OCI-LY3 (cell line): ENCODE results near the gene SRSF4.
"Not testable (repeated sequence)": the region's sequence is repeated elsewhere in the genome, so short reads cannot be mapped to it uniquely, and the experiment has no call there.

ENCODE experiments used
- H2AFZ ChIP-seq: fragments of 200-600, 300-600 bp; shearing (Covaris generic); 2 replicates; pipeline ENCODE4 v1.6.0; 2014; ENCODE audit warnings: antibody characterized with exemption, low read depth, low read length
- H3K27ac ChIP-seq: fragments of 200-600, 300-600 bp; sonication (generic); 2 replicates; pipeline ENCODE4 v1.5.1; 2014; ENCODE audit warnings: mild to moderate bottlenecking, low read length, moderate library complexity, mixed read lengths
- H3K27me3 ChIP-seq: fragments of 200-600, 300-600 bp; sonication (generic); 2 replicates; pipeline ENCODE4 v1.6.1; 2014; ENCODE audit warnings: low read depth, low read length, mixed read lengths
- H3K36me3 ChIP-seq: fragments of 200-600, 300-600 bp; sonication (generic); replicated peaks from 2 replicates; pipeline ENCODE3; 2014; ENCODE audit warnings: low read depth, low read length, mixed read lengths
- H3K4me1 ChIP-seq: fragments of 300-600, 200-600 bp; sonication (generic); 2 replicates; pipeline ENCODE4 v1.6.1; 2014; ENCODE audit warnings: low read length, mixed read lengths
- H3K4me2 ChIP-seq: fragments of 200-600, 300-600 bp; sonication (generic); 2 replicates; pipeline ENCODE4 v1.6.1; 2014; ENCODE audit warnings: low read length, mixed read lengths
- H3K4me3 ChIP-seq: fragments of 300-600, 200-600 bp; sonication (generic); 2 replicates; pipeline ENCODE4 v1.5.1; 2014; ENCODE audit warnings: antibody characterized with exemption, mild to moderate bottlenecking, low read length, moderate library complexity
- H3K79me2 ChIP-seq: fragments of 300-600, 200-600 bp; shearing (Covaris generic); 2 replicates; pipeline ENCODE4 v1.6.1; 2014; ENCODE audit warnings: mild to moderate bottlenecking, low read length, mixed read lengths
- H3K9ac ChIP-seq: fragments of 300-600, 200-600 bp; shearing (Covaris generic); 2 replicates; pipeline ENCODE4 v1.6.0; 2014; ENCODE audit warnings: mild to moderate bottlenecking, low read length, moderate library complexity
- H3K9me3 ChIP-seq: fragments of 200-600, 300-600 bp; shearing (Covaris generic); 2 replicates; pipeline ENCODE4 v1.6.1; 2014; ENCODE audit warnings: low read length, mixed read lengths; ENCODE audit not compliant: insufficient read depth
- H4K20me1 ChIP-seq: fragments of 200-600, 300-600 bp; sonication (generic); 2 replicates; pipeline ENCODE4 v1.6.1; 2016; ENCODE audit warnings: low read length, mixed read lengths; ENCODE audit not compliant: insufficient read depth
- CTCF ChIP-seq: fragments of 200-600, 300-600 bp; sonication (generic); IDR thresholded peaks from 2 replicates; pipeline ENCODE4 v1.5.1; 2014; ENCODE audit warnings: antibody characterized with exemption, low read length, low read depth
- EZH2phosphoT487 ChIP-seq: fragments of 200-600 bp; shearing (Covaris generic); IDR thresholded peaks from 2 replicates; pipeline ENCODE4 v1.6.1; 2018; ENCODE audit warnings: antibody characterized with exemption, mixed run types, low read depth

Gene SRSF4

DNA sequence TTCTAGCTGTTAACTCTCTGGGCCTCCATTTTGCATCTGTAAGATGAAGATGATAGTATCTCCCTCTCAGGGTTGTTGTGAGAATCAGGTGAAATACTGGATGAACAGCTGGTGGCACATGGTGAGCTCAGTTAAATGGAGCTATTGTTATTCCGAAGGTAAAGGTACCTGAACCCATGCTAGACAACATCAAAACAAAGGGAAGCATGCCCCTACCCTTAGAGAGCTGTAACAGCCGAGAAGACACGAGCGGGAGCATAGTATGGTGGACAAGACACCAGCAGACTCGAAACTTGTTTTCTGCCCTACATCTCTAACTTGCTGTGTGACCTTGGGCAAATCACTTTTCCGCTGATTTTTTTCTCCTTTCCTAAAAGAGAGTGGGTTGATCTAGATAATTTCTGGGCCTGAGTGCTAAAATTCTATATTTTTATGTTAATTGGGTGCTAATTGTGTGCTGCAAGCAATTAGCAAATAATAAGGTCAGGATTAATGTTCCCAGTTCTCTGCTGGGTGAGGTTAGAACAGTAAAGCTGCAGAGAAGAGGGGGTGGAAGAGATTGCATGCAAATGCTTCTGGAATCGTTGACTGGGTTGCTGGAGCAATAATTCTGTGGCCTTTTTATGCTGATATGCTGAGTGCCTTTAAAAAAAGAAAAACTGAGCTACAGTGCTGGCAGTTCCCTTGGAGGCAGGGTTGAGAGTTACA lies 68.8 kb downstream of the SRSF4 start:
- Histone ChIP-seq H3K9ac (no peak overlapping the region), H3K4me2 (no peak overlapping the region), H3K4me3 (no peak overlapping the region), H2AFZ (no peak overlapping the region), H3K27me3 (no peaks in the 10 kb centered on the region), H3K9me3 (no peaks in the 10 kb centered on the region), H3K36me3 (no peaks in the 10 kb centered on the region), H3K79me2 (no peaks in the 10 kb centered on the region), H4K20me1 (no peaks in the 10 kb centered on the region), H3K4me1 (no peaks in the 10 kb centered on the region), H3K27ac (no peak overlapping the region)
- TF ChIP-seq EZH2phosphoT487 = no peak
- no peak for TF ChIP-seq CTCF

GRCh38 chr1:29108041-29108440 lies 73.7 kb downstream of the SRSF4 start:
- H3K27me3 ChIP-seq, H3K36me3 ChIP-seq, H3K9me3 ChIP-seq, H2AFZ ChIP-seq, H3K9ac ChIP-seq, H3K27ac ChIP-seq, H3K4me3 ChIP-seq, H3K4me1 ChIP-seq, H3K79me2 ChIP-seq, H3K4me2 ChIP-seq, H4K20me1 ChIP-seq: not testable (repeated sequence)

- Histone ChIP-seq H3K4me1 (no peaks in the 10 kb centered on the region), H2AFZ (no peak overlapping the region), H3K27me3 (no peaks in the 10 kb centered on the region), H3K9ac (no peak overlapping the region), H3K4me2 (no peak overlapping the region), H3K27ac (no peak overlapping the region), H4K20me1 (no peaks in the 10 kb centered on the region), H3K36me3 (no peaks in the 10 kb centered on the region), H3K79me2 (no peaks in the 10 kb centered on the region), H3K4me3 (no peak overlapping the region), H3K9me3 (no peaks in the 10 kb centered on the region)
- TF ChIP-seq EZH2phosphoT487 (no peak), CTCF (no peak)
Measured at GRCh38 chr1:29105822-29106221, 75.9 kb downstream of the SRSF4 start.

- Histone ChIP-seq H3K36me3 (peaks cover 4% of the 10 kb centered on the region), H2AFZ (no peak overlapping the region), H4K20me1 (no peaks in the 10 kb centered on the region), H3K4me1 (no peaks in the 10 kb centered on the region), H3K9me3 (no peaks in the 10 kb centered on the region), H3K79me2 (no peaks in the 10 kb centered on the region), H3K27ac (no peak overlapping the region), H3K4me2 (no peak overlapping the region), H3K27me3 (no peaks in the 10 kb centered on the region), H3K4me3 (no peak overlapping the region), H3K9ac (no peak overlapping the region)
- TF ChIP-seq EZH2phosphoT487 = no peak
Measured at GRCh38 chr1:29100487-29100886, 81.2 kb downstream of the SRSF4 start.

GRCh38 chr1:29099286-29099685 lies 82.4 kb downstream of the SRSF4 start:
- H3K27ac ChIP-seq = no peak overlapping the region
- H3K79me2 ChIP-seq = no peaks in the 10 kb centered on the region
- no peak overlapping the region for H3K4me2 ChIP-seq
- H3K36me3 ChIP-seq = peaks cover 4% of the 10 kb centered on the region
- H3K9me3 ChIP-seq = no peaks in the 10 kb centered on the region
- no peak overlapping the region for H3K4me3 ChIP-seq
- no peak overlapping the region for H2AFZ ChIP-seq
- TF ChIP-seq EZH2phosphoT487 (no peak), CTCF (no peak)
- H3K9ac ChIP-seq = no peak overlapping the region
- no peaks in the 10 kb centered on the region for H3K4me1 ChIP-seq
- H4K20me1 ChIP-seq = no peaks in the 10 kb centered on the region
- H3K27me3 ChIP-seq = no peaks in the 10 kb centered on the region
